ENCODE measurements around the gene PLPP7. TPM values are rescaled to one million over a fixed set of nuclear protein-coding genes. Genes with fewer than 3 reads are reported as not detected.

The PLPP7 gene
- polyA plus RNA-seq, 1 of the 3 experiments (the other 2 are of a cell fraction) = 8.6 TPM

- H3K79me2 ChIP-seq (ENCODE audit: insufficient read depth) = no peaks in the 10 kb centered on the region
- 89% methylated on average over 14 of the region's 14 CpGs for WGBS (ENCODE audit: low lambda C conversion rate)
- H4K20me1 ChIP-seq (ENCODE audit: insufficient read depth) = no peaks in the 10 kb centered on the region
- H3K4me3 ChIP-seq (ENCODE audit: low read depth in 2 of 2, low read length in 1 of 2) = no peak overlapping the region
- H3K9me3 ChIP-seq = no peaks in the 10 kb centered on the region
- H3K27ac ChIP-seq (ENCODE audit: low read depth in 2 of 2, low read length in 1 of 2) = no peak overlapping the region
- no peaks in the 10 kb centered on the region for H3K9me2 ChIP-seq
- H3K4me2 ChIP-seq = no peak overlapping the region
- CTCF ChIA-PET = no interaction called here
- no peaks in the 10 kb centered on the region for H3K27me3 ChIP-seq (ENCODE audit: insufficient read depth)
- H2AFZ ChIP-seq (ENCODE audit: low read depth) = no peak overlapping the region
- no peaks in the 10 kb centered on the region for H3K36me3 ChIP-seq (replicated peaks in 1 of 2; ENCODE audit: control insufficient read depth in 1 of 2, insufficient read depth in 2 of 2, low read length in 1 of 2)
- POLR2A ChIA-PET = no interaction called here
- H3K4me1 ChIP-seq (ENCODE audit: control insufficient read depth in 1 of 2, insufficient read depth in 2 of 2, low read depth in 1 of 2, low read length in 1 of 2) = peaks cover 5 to 11% of the 10 kb centered on the region in 2 experiments; a peak in 2 of 4 replicates
- no peak for DNase-seq
- H3F3A ChIP-seq (replicated peaks; ENCODE audit: insufficient read depth) = peaks cover 9% of the 10 kb centered on the region
- TF ChIP-seq IRF3 (IDR thresholded peaks at IDR 0.05; ENCODE audit: low read depth, low read length) = no peak
- no peak for TF ChIP-seq SIN3A (IDR thresholded peaks at IDR 0.05; ENCODE audit: borderline replicate concordance, low read depth, low read length)
- TF ChIP-seq USF1 (IDR thresholded peaks at IDR 0.05; ENCODE audit: borderline replicate concordance, low read depth) = no peak
- no peak overlapping the region for H3K9ac ChIP-seq
Measured at GRCh38 chr9:131253891-131254491, 35.5 kb upstream of the PLPP7 start.

- no peak for DNase-seq
- Histone ChIP-seq H3K4me2 (no peak overlapping the region), H3K79me2 (ENCODE audit: insufficient read depth) (no peaks in the 10 kb centered on the region), H2AFZ (ENCODE audit: low read depth) (no peak overlapping the region), H3F3A (replicated peaks; ENCODE audit: insufficient read depth) (peaks cover 9% of the 10 kb centered on the region), H3K27me3 (ENCODE audit: insufficient read depth) (no peaks in the 10 kb centered on the region), H3K4me1 (ENCODE audit: control insufficient read depth in 1 of 2, insufficient read depth in 2 of 2, low read depth in 1 of 2, low read length in 1 of 2) (peaks cover 5 to 11% of the 10 kb centered on the region in 2 experiments; a peak in 2 of 4 replicates), H3K36me3 (replicated peaks in 1 of 2; ENCODE audit: control insufficient read depth in 1 of 2, insufficient read depth in 2 of 2, low read length in 1 of 2) (no peaks in the 10 kb centered on the region), H3K9me3 (no peaks in the 10 kb centered on the region), H3K9me2 (no peaks in the 10 kb centered on the region), H4K20me1 (ENCODE audit: insufficient read depth) (no peaks in the 10 kb centered on the region), H3K9ac (no peak overlapping the region), H3K4me3 (ENCODE audit: low read depth in 2 of 2, low read length in 1 of 2) (no peak overlapping the region), H3K27ac (ENCODE audit: low read depth in 2 of 2, low read length in 1 of 2) (no peak overlapping the region)
- ChIA-PET CTCF (no interaction called here), POLR2A (no interaction called here)
- TF ChIP-seq SMC3 (IDR thresholded peaks at IDR 0.05; ENCODE audit: low read depth, low read length) (no peak), YY1 (IDR thresholded peaks at IDR 0.05; ENCODE audit: low read depth) (no peak)
- 93% methylated on average over 14 of the region's 14 CpGs for WGBS (ENCODE audit: low lambda C conversion rate)
Measured at GRCh38 chr9:131254626-131255025, 34.9 kb upstream of the PLPP7 start.

- no peak overlapping the region for H3K4me2 ChIP-seq
- no peaks in the 10 kb centered on the region for H3K9me3 ChIP-seq
- peaks cover 5 to 11% of the 10 kb centered on the region in 2 experiments; a peak in 2 of 4 replicates for H3K4me1 ChIP-seq (ENCODE audit: control insufficient read depth in 1 of 2, insufficient read depth in 2 of 2, low read depth in 1 of 2, low read length in 1 of 2)
- H3K9me2 ChIP-seq = no peaks in the 10 kb centered on the region
- no peak overlapping the region for H3K4me3 ChIP-seq (ENCODE audit: low read depth in 2 of 2, low read length in 1 of 2)
- 96% methylated on average over 6 of the region's 8 CpGs for WGBS (ENCODE audit: low lambda C conversion rate)
- ChIA-PET CTCF (interaction anchor here (1.4 to 2.7 kb wide), 2 partner anchors 26 to 80 kb away, joined by 4 to 10 read pairs; no protein-coding TSS in a partner anchor), POLR2A (no interaction called here)
- peak overlapping the region; percentile 96; the same call in 1 of the 2 replicates for H2AFZ ChIP-seq (ENCODE audit: low read depth)
- no peak for DNase-seq
- no peaks in the 10 kb centered on the region for H3K79me2 ChIP-seq (ENCODE audit: insufficient read depth)
- H3K9ac ChIP-seq = no peak overlapping the region
- no peaks in the 10 kb centered on the region for H3K36me3 ChIP-seq (replicated peaks in 1 of 2; ENCODE audit: control insufficient read depth in 1 of 2, insufficient read depth in 2 of 2, low read length in 1 of 2)
- H3F3A ChIP-seq (replicated peaks; ENCODE audit: insufficient read depth) = peaks cover 9% of the 10 kb centered on the region
- H3K27ac ChIP-seq (ENCODE audit: low read depth in 2 of 2, low read length in 1 of 2) = 0 out of 4 replicates have a peak overlapping the region, but pooled peaks of 1 of the 2 experiments have one; percentile 23
- H3K27me3 ChIP-seq (ENCODE audit: insufficient read depth) = no peaks in the 10 kb centered on the region
- no peaks in the 10 kb centered on the region for H4K20me1 ChIP-seq (ENCODE audit: insufficient read depth)
- TF ChIP-seq MAX (IDR thresholded peaks at IDR 0.05; ENCODE audit: low read depth) (no peak), SMC3 (IDR thresholded peaks at IDR 0.05; ENCODE audit: low read depth, low read length) (no peak), REST (IDR thresholded peaks at IDR 0.05; ENCODE audit: low read depth, low read length) (no peak), USF1 (IDR thresholded peaks at IDR 0.05; ENCODE audit: borderline replicate concordance, low read depth) (no peak), MEF2A (IDR thresholded peaks at IDR 0.05; ENCODE audit: borderline replicate concordance, low read depth) (no peak), POLR2AphosphoS5 (IDR thresholded peaks at IDR 0.05; ENCODE audit: low read depth, low read length) (no peak), TAF1 (IDR thresholded peaks at IDR 0.05; ENCODE audit: borderline replicate concordance, low read depth, low read length) (no peak), IRF3 (IDR thresholded peaks at IDR 0.05; ENCODE audit: low read depth, low read length) (no peak)
Measured at GRCh38 chr9:131255676-131256197, 33.8 kb upstream of the PLPP7 start.

All from SK-N-SH (cell line).